HepG2 (cell line): ENCODE results near the gene COL5A2.

Experiments used
- MXI1 ChIP-seq: IDR thresholded peaks from 3 replicates; pipeline ENCODE4 v1.6.1; 2012; ENCODE audit warnings: low read depth, low read length, inconsistent platforms, borderline replicate concordance
- POLR2A ChIP-seq, 2 experiments: IDR thresholded peaks; 2 replicates each; pipeline ENCODE4 v1.6.1; 2011; ENCODE audit warnings: low read depth in 2 of 2, low read length in 2 of 2, mild to moderate bottlenecking in 1 of 2, moderate library complexity in 1 of 2; ENCODE audit not compliant: insufficient read depth in 1 of 2
- ZBTB20 ChIP-seq: sonication (generic); formaldehyde crosslinking; IDR thresholded peaks from 2 replicates; pipeline ENCODE4 v1.8.1; 2023; ENCODE audit warnings: missing genetic modification reagents, low read depth, mild to moderate bottlenecking, borderline replicate concordance
- ZBTB21 ChIP-seq: sonication (generic); formaldehyde crosslinking; IDR thresholded peaks from 2 replicates; pipeline ENCODE4 v1.4.0; 2020; ENCODE audit warnings: missing genetic modification reagents
- ZNF24 ChIP-seq: fragments of 450-650 bp; IDR thresholded peaks from 2 replicates; pipeline ENCODE4 v1.6.1; 2017; ENCODE audit warnings: antibody characterized with exemption, mild to moderate bottlenecking
- ZNF781 ChIP-seq: sonication (generic); formaldehyde crosslinking; IDR thresholded peaks from 2 replicates; pipeline ENCODE4 v1.5.1; 2020; ENCODE audit warnings: borderline replicate concordance, mild to moderate bottlenecking, missing genetic modification reagents; ENCODE audit errors: not compliant biosample characterization

DNA sequence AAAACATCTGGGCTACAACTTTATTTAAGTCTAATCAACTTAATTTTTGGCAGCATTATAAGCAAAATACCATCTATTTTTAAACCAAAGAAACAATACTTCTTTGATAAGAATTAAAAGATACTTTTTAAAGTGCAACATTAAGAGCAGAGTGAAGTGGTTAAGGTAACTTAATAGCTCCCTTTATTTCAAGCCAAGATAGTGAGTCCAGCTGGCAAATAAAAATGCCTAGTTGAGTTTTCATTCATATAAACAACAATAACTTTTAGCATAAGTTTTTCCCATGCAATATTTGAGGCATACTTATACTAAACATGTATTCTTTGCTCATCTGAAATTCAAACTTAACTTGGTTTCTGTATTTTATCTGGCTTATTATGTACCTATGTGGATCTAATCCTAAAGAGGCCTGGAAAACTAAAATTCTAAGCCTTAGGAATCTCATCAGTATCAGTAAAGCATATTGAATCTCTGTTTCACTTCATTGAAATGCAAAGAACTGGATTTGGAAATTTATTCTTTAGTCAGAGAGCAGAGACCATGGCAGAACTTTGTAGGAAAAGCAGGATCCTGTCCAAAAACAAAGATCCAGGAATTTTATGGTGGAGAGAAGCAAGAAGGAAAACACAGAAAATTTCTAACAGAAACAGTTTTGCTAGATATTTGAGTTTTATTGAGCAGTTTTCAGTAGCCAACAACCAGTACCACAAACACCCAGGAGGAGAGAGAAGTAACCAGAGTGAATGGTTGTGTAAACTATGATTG, 109.5 kb downstream of the COL5A2 start:
- TF ChIP-seq ZBTB20 (no peak), POLR2A (IDR thresholded peaks at IDR 0.05; ENCODE audit: insufficient read depth in 1 of 2, low read depth in 2 of 2, low read length in 2 of 2) (no peak), ZNF24 (no peak), ZNF781 (CRISPR knock-in tag) (no peak), MXI1 (no peak), ZBTB21 (CRISPR knock-in tag) (no peak)
